SK-N-SH treated with all-trans-retinoic acid at 6 μM for 48 hours (cell line): ENCODE results near the gene SYNE1.

Experiments
- ARNTL ChIP-seq: fragments of 450-650 bp; formaldehyde crosslinking; IDR thresholded peaks from 2 replicates; pipeline ENCODE4 v1.5.0; 2020; ENCODE audit warnings: low read depth, mild to moderate bottlenecking, moderate library complexity, borderline replicate concordance
- BACH2 ChIP-seq: fragments of 250-450 bp; sonication (Bioruptor Pico); IDR thresholded peaks from 2 replicates; pipeline ENCODE4 v1.9.0; 2021; ENCODE audit warnings: mild to moderate bottlenecking, borderline replicate concordance
- ISL1 ChIP-seq: fragments of 250-450 bp; sonication (Bioruptor Pico); IDR thresholded peaks from 2 replicates; pipeline ENCODE4 v2.1.2; 2022; ENCODE audit warnings: mild to moderate bottlenecking, moderate library complexity
- TCF4 ChIP-seq: fragments of 250-450 bp; sonication (Bioruptor Pico); IDR thresholded peaks from 2 replicates; pipeline ENCODE4 v1.8.0; 2021; ENCODE audit warnings: mild to moderate bottlenecking, moderate library complexity, borderline replicate concordance
- ZFP30 ChIP-seq: fragments of 450-650 bp; formaldehyde crosslinking; IDR thresholded peaks from 2 replicates; pipeline ENCODE4 v1.5.0; 2022; ENCODE audit warnings: mild to moderate bottlenecking, moderate library complexity
- ZNF70 ChIP-seq: fragments of 450-650 bp; formaldehyde crosslinking; IDR thresholded peaks from 2 replicates; pipeline ENCODE4 v1.5.0; 2020; ENCODE audit warnings: mild to moderate bottlenecking, moderate library complexity
- ZNF8 ChIP-seq: fragments of 450-650 bp; formaldehyde crosslinking; IDR thresholded peaks from 2 replicates; pipeline ENCODE4 v1.5.0; 2020; ENCODE audit warnings: mild to moderate bottlenecking, moderate library complexity

GRCh38 chr6:152399399-152399798 lies 237.8 kb downstream of the SYNE1 start:
- no peak for TF ChIP-seq ARNTL
- no peak for TF ChIP-seq ZFP30 (CRISPR knock-in tag)
- no peak for TF ChIP-seq TCF4
- TF ChIP-seq ZNF70 (CRISPR knock-in tag), result no peak
- TF ChIP-seq ISL1, result no peak
- TF ChIP-seq ZNF8 (CRISPR knock-in tag), result no peak
- no peak for TF ChIP-seq BACH2 (CRISPR knock-in tag)
